ENCODE measurements around the gene CAMSAP3.

CAMSAP3 gene

GRCh38 chr19:7648265-7649014, 52.8 kb downstream of the CAMSAP3 start:
- no peak for DNase-seq

- DNase-seq, result no peak
Observed at GRCh38 chr19:7650148-7650547, 54.5 kb downstream of the CAMSAP3 start.

- DNase-seq, result peak; percentile 46
Observed at GRCh38 chr19:7652061-7652641, 56.5 kb downstream of the CAMSAP3 start.

DNA sequence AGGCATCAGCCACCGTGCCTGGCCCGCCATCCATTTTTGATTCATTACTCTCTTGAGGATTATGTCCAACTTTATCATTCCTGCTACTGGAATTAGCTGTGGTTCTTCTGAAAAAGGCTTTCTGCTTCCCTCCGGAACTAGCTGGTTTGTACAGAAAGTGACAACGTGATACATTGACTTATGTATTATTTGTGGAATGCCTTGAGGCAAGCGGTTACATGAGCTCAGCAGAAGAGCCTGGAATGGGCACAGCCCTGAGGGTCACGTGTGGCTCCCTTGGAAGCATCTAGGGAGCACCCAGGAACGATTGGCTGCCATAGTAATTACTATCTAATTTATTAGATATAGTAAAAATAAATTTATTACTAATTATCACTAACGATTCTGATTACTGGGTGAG, 58.7 kb downstream of the CAMSAP3 start:
- no peak for DNase-seq

DNA sequence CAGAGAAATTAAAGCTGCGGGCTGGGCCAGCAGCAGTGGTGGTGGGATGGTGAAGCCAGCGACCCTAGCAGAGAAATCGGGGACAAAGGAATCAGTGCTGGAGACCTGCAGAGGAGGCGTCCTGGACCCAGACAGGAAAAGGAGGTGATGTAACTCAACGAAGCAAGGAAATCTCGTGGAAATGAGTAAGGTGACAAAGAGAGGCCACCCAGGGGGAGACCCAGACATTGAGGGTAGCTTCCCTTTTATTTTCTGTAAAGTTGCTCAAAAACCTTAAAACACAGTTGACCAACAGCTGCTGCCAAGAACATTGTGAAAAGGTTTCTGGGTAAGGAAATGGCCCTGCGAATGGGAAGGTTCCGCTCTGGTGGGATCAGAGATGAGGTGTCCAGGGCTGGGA, 59.9 kb downstream of the CAMSAP3 start:
- DNase-seq, result no peak

GRCh38 chr19:7657131-7657751, 61.6 kb downstream of the CAMSAP3 start:
- DNase-seq, result no peak

DNA sequence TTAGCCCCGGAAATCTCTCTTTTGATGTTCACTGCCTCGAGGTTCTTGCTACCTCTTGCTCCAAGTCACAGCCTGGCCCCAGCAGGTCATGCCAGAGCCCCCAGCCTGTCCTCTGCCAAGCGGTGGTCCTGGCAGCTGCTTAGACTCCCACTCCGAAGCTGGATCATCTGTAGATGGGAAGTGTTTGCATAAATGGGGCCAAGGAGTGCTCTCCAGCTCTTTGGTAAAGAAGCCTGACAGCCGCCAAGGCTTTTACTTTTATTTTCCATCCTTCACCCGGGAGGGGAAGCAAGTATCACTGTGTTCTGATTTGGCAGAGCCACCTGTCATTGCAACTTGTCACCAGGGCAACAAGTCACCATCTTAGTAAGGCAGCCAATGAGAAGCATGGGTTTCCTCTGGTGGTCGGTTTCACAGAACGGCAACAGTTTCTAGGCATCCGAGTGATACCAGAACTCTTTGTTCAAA, 62.6 kb downstream of the CAMSAP3 start:
- no peak for DNase-seq

GRCh38 chr19:7661744-7662538, 66.3 kb downstream of the CAMSAP3 start:
- DNase-seq, result no peak

GRCh38 chr19:7662657-7663056, 67.0 kb downstream of the CAMSAP3 start:
- DNase-seq, result no peak

GRCh38 chr19:7663706-7664105, 68.0 kb downstream of the CAMSAP3 start:
- no peak for DNase-seq

DNA sequence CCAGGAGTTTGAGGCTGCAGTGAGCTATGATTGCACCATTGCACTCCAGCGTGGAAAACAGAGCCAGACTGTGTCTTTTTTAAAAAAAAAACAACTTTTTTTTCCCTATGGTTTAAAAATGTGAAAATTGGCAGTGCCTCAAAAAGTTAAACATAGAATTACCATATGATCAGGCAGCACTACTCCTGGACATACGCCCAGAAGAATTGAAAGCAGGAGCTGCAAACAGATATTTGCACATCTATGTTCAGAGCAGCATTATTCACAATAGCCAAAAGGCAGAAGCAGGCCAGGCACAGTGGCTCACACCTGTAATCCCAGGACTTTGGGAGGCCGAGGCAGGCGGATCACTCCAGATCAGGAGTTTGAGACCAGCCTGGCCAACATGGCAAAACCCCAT, 69.4 kb downstream of the CAMSAP3 start:
- no peak for DNase-seq

All from NCI-H748 treated with DMSO at 0.1 percent for 48 hours (cell line).